AG09309 (cell line): ENCODE measurements around the gene TMEM266.

Experiments used
- DNase-seq: peaks from one replicate; pipeline ENCODE4 v3.0.0-alpha.2; 2010; ENCODE audit warnings: low read depth
- H3K4me3 ChIP-seq: 2 replicates; pipeline ENCODE4 v1.5.1; 2011; ENCODE audit warnings: mild to moderate bottlenecking, low read depth, low read length, moderate library complexity; ENCODE audit not compliant: control insufficient read depth
- CTCF ChIP-seq: IDR thresholded peaks from 2 replicates; pipeline ENCODE4 v1.5.1; 2011; ENCODE audit warnings: mild to moderate bottlenecking, low read depth, low read length, inconsistent platforms; ENCODE audit not compliant: insufficient read depth, control insufficient read depth; ENCODE audit errors: missing control alignments

TMEM266 gene

DNA sequence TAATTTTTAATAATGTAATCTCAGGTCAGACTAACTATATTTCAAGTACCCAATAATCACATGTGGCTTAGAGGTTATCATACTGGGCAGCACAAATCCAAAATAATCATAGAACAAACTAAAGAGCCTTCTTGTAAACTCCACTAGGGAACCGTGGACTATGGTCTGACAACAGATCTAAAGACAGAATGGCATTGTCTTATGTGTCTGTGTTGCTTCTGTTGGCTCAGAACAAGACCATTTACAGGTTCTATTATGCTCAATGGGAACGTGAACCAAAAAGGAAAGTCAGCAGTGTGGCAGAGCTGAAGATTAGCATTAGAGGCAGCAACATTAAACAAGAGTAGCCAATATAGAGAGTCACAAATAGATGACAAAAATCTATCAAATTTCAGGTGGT, 176.6 kb downstream of the TMEM266 start:
- no peak for TF ChIP-seq CTCF
- no peak overlapping the region for H3K4me3 ChIP-seq
- no peak for DNase-seq

GRCh38 chr15:76239786-76240185, 180.0 kb downstream of the TMEM266 start:
- DNase-seq: no peak
- no peak for TF ChIP-seq CTCF
- H3K4me3 ChIP-seq: no peak overlapping the region

DNA sequence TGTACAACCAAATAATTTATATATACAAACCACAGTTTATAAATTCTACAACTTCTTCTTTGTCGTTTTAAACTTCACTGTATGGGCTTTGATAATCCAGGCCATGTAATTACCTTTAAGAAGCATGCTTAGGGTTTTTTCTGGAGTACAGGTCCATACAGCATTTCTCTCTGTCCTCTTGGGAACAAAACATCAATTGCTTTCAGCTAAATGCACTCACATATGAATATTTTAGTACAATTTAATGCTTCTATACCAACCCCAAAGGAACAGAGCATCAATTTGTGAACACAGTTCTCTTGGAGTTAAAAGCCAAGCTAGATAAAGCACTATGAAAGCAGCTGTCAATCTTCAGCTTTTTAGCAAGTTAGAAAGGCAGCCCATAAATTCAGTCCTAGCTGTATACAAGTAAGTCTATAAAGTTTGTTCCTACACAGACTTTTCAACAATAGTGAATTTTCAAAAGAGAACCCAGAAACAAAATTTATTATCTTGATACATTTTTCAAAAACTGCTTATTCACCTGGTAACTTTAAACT, 185.4 kb downstream of the TMEM266 start:
- H3K4me3 ChIP-seq: no peak overlapping the region
- DNase-seq: no peak
- TF ChIP-seq CTCF: no peak

GRCh38 chr15:76251717-76252116, 191.9 kb downstream of the TMEM266 start:
- no peak for TF ChIP-seq CTCF
- DNase-seq: no peak
- H3K4me3 ChIP-seq: no peak overlapping the region

GRCh38 chr15:76252249-76252648, 192.5 kb downstream of the TMEM266 start:
- DNase-seq: no peak
- no peak overlapping the region for H3K4me3 ChIP-seq
- TF ChIP-seq CTCF: no peak

- H3K4me3 ChIP-seq: no peak overlapping the region
- TF ChIP-seq CTCF: no peak
- no peak for DNase-seq
Measured at GRCh38 chr15:76253691-76254473, 194.1 kb downstream of the TMEM266 start.
